GOT3 (cell line): ENCODE measurements around the gene KHNYN.
"Not testable (repeated sequence)": the region's sequence is repeated elsewhere in the genome, so short reads cannot be mapped to it uniquely, and the experiment has no call there.

ENCODE experiments used
- DNase-seq: peaks from one replicate; lab custom pipeline; 2025; ENCODE audit warnings: mixed read lengths; lab: John Stamatoyannopoulos, UW

The KHNYN gene

GRCh38 chr14:24437736-24438067 is 7.9 kb downstream of the KHNYN start:
- no peak for DNase-seq

GRCh38 chr14:24438223-24439097 is 8.7 kb downstream of the KHNYN start:
- DNase-seq, result no peak

- DNase-seq, result no peak
Measured at GRCh38 chr14:24439257-24439656, 9.5 kb downstream of the KHNYN start.

GRCh38 chr14:24439830-24440605 is 10.3 kb downstream of the KHNYN start:
- no peak for DNase-seq

- DNase-seq, result no peak
Measured at GRCh38 chr14:24440606-24441399, 11.0 kb downstream of the KHNYN start.

- DNase-seq, result no peak
Measured at GRCh38 chr14:24441485-24441884, 11.7 kb downstream of the KHNYN start.

GRCh38 chr14:24441904-24442239 is 12.1 kb downstream of the KHNYN start:
- no peak for DNase-seq

GRCh38 chr14:24442240-24443052 is 12.7 kb downstream of the KHNYN start, which contains the start of gene SDR39U1:
SDR39U1 (minus strand) TSS chr14:24442776; CDS start chr14:24442769, 7 bp downstream.
- DNase-seq, result peak; percentile 71

GRCh38 chr14:24443053-24443665 is 13.4 kb downstream of the KHNYN start:
- no peak for DNase-seq

GRCh38 chr14:24450828-24451227 is 21.1 kb downstream of the KHNYN start:
- not testable (repeated sequence) for DNase-seq

- no peak for DNase-seq
Measured at GRCh38 chr14:24456980-24457379, 27.2 kb downstream of the KHNYN start.

GRCh38 chr14:24458736-24459135 is 29.0 kb downstream of the KHNYN start:
- no peak for DNase-seq

GRCh38 chr14:24459331-24459730 is 29.6 kb downstream of the KHNYN start:
- DNase-seq, result no peak

- no peak for DNase-seq
Measured at GRCh38 chr14:24461336-24461735, 31.6 kb downstream of the KHNYN start.

- DNase-seq, result no peak
Measured at GRCh38 chr14:24463017-24463883, 33.5 kb downstream of the KHNYN start.

- DNase-seq, result no peak
Measured at GRCh38 chr14:24463884-24464785, 34.4 kb downstream of the KHNYN start.

GRCh38 chr14:24465368-24465767 is 35.6 kb downstream of the KHNYN start:
- no peak for DNase-seq

- no peak for DNase-seq
Measured at GRCh38 chr14:24465805-24466204, 36.1 kb downstream of the KHNYN start.

GRCh38 chr14:24470450-24470849 is 40.7 kb downstream of the KHNYN start:
- DNase-seq, result not testable (repeated sequence)
